GM19035 (cell line): ENCODE results near the gene TIMM50.
"Not testable (repeated sequence)": the region's sequence is repeated elsewhere in the genome, so short reads cannot be mapped to it uniquely, and the experiment has no call there.

Experiments used
- ATAC-seq: cut with Tn5 transposase; IDR thresholded peaks from one replicate; pipeline ENCODE4 v1.9.1; 2021; ENCODE audit not compliant: unreplicated experiment

Gene TIMM50

DNA sequence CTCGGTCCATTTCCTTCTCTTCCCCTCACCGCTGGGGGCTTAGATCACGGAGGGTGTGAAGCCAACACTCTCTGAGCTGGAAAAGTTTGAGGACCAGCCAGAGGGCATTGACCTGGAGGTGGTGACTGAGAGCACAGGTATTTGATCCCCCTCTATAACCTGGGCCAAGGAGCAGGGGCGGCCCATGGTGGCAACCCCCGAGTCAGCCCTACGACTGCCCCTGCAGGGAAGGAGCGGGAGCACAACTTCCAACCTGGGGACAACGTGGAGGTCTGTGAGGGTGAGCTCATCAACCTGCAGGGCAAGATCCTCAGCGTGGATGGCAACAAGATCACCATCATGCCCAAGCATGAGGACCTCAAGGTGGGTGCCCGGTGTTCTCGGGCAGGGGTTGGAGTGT lies 11.6 kb upstream of the TIMM50 start:
- ATAC-seq = no peak

DNA sequence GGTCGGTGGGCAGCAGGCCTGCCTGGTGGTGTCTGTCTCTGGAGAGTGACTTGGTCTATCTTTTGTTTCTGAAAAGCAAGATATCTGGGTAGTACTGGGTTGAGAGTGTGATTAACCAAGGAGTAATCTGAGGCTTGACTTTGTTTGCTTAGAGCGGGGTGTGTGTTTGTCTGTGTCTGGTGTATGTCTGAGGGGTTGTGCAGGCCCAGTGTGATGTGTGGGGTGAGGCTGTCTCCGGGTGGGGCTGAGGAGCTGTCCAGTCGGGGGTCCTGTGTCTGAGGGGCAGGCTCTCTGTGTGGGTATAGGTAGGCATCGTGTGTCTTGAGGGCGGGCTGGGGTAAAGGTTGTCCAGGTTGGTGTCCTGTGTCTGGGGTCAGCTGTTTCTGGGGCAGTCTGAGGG lies 11.1 kb upstream of the TIMM50 start:
- ATAC-seq = no peak

DNA sequence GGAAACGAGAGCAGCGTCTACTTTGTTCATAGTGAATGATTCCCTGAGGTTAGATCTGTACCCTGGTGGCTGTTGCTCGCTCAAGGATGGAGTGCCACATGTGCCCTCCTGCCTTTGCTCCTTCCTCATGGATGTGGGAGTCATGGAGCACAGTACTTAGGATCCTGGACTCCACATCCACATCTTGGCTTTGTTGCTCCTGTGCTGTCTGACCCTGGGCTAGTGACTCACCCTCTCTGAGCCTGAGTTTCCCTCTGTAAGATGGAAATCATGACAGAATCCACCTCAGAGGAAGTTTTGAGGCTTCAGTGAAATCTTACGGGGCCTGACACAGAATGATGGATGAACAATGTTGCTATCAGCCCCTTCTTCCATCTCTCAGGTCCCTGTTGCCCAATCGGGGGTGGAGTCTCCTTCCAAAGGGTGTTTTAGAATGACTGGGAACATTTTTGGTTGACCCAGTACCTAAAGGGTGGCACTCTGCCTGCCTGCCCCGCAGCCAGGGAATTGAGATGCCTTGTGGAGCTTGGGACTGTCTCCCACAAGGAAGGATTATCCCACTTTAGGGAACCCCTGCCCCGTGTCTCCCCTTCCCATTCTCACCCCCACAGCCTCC lies 9.8 kb upstream of the TIMM50 start:
- ATAC-seq = no peak

DNA sequence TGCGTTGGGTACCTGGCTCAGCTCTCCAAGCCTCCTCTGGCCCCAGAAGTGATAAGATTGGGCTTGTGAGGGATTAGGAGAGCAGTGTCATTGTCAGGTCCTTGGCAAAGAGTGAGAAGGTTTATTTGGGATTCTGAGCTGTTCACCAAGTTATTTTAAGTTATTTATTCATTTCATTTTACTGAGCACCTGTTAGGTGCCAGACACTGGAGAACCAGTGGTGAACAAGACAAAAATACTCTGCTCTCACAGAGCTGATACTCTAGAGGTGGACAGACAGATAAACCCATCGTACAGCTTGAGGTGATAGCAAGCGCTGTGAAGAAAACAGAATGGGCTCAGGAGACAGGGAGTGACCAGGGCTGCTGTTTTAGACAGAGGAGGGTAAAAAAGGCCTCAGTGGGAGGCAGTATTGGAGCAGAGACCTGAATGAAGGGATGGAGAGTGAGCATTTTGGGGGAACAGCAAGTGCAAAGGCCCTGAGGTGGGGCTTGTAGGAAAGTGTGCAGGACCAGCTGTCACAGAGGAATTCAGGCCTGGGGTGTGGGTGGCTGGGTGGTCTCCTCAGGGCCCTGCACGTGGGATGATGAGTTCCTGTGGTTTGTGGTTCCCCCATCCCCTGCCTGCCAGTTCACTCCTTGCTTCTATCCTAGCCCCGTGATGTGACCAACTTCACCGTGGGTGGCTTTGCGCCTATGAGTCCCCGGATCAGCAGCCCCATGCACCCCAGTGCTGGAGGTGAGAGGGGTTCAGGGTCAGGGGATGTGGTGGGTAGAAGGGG lies 8.7 kb upstream of the TIMM50 start:
- ATAC-seq = no peak

DNA sequence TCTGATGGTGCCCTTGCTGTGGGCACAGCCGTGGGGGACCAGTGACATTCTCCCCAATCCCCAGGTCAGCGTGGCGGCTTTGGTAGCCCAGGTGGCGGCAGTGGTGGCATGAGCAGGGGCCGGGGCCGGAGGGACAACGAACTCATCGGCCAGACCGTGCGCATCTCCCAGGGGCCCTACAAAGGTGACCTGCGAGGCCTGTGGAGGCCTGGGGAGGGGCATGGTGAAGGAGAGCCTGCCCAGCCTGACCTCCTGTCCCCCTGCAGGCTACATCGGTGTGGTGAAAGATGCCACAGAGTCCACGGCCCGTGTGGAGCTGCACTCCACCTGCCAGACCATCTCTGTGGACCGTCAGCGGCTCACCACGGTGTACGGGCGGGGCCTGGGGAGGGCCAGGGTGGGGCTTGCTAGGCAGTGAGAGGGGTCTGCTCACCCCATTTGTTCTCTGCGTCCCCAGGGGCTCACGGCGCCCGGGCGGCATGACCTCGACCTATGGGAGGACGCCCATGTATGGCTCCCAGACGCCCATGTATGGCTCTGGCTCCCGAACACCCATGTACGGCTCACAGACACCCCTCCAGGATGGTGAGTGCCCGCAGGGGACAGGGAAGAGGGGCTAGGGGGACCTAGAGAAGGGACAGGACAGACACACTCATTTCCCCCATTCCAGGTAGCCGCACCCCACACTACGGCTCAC lies 7.7 kb upstream of the TIMM50 start:
- no peak for ATAC-seq

DNA sequence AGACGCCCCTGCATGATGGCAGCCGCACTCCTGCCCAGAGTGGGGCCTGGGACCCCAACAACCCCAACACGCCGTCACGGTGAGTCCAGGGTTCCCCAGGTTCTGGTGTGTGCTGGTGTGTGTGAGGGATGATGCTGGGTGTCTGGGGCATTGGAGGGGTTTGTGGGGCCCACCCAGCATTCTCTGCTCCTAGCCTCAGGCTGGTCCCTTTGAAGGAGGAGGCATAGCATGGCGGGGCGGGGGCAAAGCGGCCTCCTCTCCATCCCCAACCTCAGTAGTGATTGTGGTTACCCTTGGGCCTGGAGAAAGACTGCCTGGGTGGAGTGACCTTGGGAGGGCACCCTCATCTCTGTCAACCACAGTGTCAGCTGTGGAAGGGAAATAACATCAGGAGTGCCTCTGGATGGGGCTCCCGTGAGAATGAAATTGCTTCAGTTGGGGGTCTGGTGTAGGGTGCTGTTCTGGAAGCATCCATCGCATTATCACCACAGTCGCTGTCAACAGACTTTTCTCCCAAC lies 7.1 kb upstream of the TIMM50 start:
- no peak for ATAC-seq

DNA sequence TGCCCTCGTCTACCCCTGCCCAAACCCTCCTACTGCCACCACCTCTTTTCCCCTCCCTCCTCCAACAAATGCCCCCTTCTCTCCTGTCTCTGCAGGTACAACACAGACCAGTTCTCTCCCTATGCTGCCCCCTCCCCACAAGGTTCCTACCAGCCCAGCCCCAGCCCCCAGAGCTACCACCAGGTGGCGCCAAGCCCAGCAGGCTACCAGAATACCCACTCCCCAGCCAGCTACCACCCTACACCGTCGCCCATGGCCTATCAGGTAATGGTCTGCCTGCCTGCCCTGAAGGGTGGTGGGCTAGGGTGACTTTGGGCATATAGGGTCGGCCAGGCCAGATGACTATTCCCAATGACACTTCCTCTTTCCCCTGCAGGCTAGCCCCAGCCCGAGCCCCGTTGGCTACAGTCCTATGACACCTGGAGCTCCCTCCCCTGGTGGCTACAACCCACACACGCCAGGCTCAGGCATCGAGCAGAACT lies 6.5 kb upstream of the TIMM50 start:
- no peak for ATAC-seq

DNA sequence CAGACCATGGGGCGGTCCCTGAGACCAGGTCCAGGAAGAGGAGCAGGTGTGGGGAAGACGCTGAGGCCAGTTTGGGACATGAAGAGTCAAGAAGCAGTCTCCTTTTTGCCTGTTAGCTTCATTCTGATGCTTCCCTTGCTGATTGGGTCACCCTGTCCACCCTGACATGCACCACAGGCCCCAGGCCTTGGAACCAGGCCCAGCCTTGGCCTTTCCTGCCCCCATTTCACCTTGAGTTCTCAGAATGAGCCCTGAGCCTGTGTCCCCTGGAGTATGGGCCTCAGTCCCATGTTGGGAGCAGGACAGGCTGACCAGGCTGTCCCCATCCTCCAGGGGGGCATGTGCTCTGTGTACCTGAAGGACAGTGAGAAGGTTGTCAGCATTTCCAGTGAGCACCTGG lies 4.9 kb upstream of the TIMM50 start:
- ATAC-seq = no peak

DNA sequence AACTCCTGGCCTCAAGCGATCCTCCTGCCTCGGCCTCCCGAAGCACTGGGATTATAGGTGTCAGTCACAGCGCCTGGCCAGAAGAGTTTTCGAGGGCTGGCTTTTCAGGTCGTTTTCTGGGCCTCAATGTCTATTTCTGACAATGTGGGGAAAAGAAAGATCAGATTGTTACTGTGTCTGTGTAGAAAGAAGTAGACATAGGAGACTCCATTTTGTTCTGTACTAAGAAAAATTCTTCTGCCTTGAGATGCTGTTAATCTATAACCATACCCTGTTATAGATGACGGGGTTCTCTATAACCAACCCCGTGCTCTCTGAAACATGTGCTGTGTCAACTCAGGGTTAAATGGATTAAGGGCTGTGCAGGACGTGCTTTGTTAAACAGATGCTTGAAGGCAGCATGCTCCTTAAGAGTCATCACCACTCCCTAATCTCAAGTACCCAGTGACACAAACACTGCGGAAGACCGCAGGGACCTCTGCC lies 1.3 kb upstream of the TIMM50 start:
- not testable (repeated sequence) for ATAC-seq

DNA sequence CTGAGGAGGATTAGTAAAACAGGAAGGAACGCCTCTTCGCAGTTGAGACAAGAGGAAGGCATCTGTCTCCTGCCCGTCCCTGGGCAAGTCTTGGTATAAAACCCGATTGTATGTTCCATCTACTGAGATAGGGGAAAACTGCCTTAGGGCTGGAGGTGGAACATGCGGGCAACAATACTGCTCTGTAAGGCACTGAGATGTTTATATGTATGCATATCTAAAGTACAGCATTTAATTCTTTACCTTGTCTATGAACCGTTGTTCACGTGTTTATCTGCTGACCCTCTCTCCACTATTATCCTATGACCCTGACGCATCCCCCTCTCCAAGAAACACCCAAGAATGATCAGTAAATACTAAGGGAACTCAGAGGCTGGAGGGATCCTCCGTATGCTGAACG lies 722 bp upstream of the TIMM50 start:
- no peak for ATAC-seq

DNA sequence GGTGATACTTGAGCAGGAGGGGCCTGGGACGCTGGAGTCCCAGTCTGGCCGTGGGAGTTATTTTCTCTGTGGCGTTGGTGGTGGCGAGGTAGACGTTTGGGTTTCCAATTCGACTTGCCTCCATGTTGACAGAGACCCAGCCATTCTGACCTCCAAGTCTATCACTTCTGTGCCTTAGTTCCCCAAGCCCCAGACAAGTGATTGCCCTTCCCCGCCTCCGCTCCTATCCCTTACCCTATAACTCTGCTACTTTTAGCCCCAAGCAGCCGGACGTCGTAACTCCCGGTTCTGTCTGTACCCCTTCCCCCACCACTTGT lies 549 bp downstream of the TIMM50 start:
- ATAC-seq = no peak

DNA sequence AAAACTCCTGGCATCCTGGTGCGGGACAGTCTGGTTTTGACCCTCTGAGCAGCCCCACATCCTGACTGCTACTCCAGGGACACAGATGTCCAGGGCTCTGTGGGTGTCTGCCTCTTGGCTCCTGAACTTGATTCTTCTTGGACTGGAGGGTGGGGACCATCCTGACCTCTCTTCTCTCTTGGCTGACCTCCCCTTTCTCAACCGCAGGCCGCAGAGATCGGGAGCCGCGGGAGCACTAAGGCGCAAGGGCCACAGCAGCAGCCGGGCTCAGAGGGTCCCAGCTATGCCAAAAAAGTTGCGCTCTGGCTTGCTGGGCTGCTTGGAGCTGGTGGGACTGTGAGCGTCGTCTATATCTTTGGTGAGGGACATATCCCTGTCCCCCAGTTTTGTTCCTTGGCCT lies 1.0 kb downstream of the TIMM50 start:
- ATAC-seq = no peak

DNA sequence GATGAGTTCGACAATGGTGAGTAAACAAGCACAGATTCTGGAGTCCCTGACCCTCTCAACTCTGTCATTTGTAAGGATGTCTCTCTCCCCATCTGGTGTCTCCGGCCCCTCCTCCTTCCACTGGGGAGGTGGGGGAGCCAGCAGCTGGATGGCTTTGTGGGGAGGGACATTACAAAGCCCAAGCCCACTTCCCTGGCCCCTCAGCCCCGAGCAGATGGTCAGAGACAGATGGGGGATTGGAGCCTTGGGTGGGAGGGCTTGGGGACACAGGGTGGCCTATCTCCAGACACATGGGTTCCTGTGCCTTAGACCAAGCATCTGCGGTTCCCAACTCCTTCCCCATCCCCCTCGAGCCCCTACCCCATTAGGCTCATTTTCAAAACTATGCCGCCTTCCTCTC lies 2.5 kb downstream of the TIMM50 start:
- no peak for ATAC-seq

DNA sequence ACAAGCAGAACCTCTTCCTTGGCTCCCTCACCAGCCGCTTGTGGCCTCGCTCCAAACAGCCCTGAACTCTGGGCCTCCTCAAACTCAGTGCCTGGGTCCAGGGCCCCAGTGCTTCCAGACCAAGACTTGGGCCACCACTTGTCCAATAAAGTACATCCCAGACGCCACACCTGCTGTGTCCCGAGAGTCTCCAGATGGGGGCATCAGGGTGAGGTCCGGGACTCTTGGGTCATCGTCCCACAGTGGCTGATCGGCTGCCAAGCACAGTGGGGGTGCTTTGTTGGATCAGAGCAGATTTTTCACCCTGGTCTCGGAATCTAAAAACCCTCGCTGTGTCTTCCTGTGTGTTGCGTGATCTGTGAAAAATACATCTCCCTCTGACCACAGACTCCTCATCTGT lies 9.1 kb downstream of the TIMM50 start:
- ATAC-seq = no peak

DNA sequence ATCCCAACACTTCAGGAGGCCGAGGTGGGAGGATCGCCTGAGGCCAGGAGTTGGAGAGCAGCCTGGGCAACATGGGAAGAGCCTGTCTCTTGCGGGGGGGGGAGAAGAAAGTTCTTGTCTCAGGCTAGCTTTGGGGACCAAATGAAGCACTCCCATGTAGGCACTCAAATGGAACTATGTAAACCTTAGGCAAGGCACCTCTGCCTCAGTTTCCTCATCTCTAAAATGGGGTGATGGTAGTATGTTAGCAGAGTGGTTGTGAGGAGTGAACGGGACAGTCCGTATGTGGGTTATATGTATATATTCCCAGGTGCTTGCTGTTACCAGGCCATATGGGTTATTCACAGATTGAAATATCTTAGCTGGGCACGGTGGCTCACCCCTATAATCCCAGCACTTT lies 11.6 kb downstream of the TIMM50 start:
- ATAC-seq = no peak

DNA sequence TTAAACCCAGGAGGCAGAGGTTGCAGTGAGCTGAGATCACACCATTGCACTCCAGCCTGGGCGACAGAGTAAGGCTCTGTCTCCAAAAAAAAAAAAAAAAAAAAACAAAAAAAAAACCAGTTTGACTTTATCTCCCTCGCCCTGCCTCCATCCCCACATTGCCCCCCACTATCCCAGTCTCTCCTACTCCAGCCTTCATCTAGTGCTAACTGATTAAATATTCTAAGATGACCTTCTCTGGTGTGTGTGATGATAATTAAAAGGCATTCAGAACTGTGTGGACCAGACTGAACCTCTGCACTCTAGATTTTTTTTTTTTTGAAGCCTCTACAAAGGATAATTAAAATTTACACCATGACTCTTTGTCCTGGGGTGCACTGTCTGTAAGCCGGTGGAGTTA lies 12.2 kb downstream of the TIMM50 start:
- no peak for ATAC-seq

DNA sequence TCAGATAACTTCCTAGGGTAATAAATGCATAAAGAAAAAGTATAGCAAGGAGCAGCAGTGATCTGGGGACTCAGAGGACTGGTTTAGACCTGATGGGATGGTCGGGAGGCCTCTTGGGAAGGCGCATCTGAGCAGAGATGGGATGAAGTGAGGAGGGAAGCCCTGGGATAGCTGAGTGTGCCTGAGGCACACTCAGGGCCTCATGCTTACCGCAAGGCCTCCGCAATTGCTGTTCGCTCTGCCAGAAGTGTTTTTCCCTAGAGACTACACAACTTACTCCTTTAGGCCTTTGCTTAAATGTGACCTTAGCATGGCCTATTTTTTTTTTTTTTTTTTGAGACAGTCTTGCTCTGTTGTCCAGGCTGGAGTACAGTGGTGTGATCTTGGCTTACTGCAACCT lies 14.0 kb downstream of the TIMM50 start:
- ATAC-seq = no peak

DNA sequence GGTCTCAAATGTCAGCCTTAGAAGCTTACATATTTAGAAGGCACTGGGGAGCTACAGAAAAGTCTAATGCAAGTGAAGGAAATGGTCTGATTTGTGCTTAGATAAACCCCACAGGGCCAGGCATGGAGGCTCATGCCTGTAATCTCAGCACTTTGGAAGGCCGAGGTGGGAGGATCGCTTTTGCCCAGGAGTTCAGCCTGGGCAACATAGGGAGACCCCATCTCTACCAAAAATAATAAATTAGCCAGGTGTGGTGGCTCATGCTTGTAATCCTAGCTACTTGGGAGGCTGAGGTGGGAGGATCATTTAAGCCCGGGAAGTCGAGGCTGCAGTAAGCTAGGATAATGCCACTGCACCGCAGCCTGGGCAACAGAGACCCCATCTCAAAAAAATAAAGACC lies 15.4 kb downstream of the TIMM50 start:
- no peak for ATAC-seq

DNA sequence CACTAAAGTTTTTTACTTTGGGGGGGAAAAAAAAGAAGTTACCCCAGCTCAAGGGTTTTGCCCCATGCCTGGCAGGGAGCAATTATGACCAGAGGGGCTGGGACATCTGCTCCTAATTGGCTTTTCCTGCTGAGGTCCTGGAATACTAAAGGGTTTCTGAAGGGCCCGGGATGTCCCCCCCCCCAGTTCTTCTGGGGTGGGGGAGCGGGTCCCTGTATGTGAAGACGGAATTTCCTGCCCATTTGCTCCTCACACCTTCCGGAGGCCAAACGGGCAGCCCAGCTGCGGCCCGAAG lies 17.0 kb downstream of the TIMM50 start:
- no peak for ATAC-seq

DNA sequence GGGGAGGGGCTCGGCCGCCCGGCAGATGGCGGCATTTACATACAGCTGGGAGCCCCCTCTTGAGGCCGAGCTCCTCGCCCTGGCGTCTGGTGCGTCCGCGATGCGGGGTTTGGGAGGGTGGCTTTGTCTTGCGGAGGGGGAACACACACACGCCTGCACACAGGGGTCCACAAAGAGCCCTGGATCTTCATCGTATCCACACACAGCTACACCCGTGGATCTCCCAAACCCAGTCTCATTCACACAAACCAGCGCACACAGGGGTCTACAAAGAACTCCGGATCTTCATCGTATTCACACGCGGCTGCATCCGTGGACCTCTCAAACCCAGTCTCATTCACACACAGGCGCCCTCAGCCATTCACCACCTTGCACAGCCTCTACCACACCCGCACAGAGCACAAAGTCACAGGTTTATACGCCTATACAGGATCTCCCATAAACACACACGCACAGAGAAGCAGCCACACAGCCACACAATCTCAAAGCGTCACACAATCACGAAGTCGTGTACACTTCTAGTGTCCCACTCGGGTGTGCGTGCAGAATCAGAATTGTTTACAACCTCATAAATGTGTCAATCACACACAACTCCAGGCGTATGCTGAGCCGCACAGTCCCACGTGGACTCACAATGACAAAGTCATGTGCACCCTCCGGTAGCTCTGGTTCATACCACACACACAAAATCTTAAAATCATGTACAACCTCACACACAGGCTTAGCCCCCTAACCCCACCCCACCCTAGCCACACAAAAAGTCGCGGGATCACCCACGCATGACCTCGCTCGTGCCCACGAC lies 17.6 kb downstream of the TIMM50 start:
- ATAC-seq = no peak
